K562 (cell line): ENCODE results near the gene ZDHHC14. TPM values are rescaled to one million over a fixed set of nuclear protein-coding genes. Genes with fewer than 3 reads are reported as not detected.
A peak's percentile ranks its signal among the peaks of the same experiment; 100 is the strongest.

ENCODE experiments used
- ATAC-seq: fragments of 200-7000 bp; cut with Tn5 transposase; 3 replicates; pipeline ENCODE4 v1.9.1; 2020; ENCODE audit warnings: moderate library complexity
- BruUV-seq: library from RNA; stranded (reverse); fragments of 400-500 nt; replicated peaks from 2 replicates; lab custom pipeline; 2021; lab: Mats Ljungman, UMichigan
- CTCF ChIA-PET: fragments of 300-600 bp; formaldehyde crosslinking; extraction: SDS; loops from one replicate; lab custom pipeline; 2021; ENCODE audit warnings: low intra/inter-chr PET ratio; lab: Yijun Ruan, JAX
- POLR2A ChIA-PET: fragments of 300-600, 350-650 bp; sonication (Branson Sonifier 250); formaldehyde crosslinking; extraction: SDS; loops from one replicate; lab custom pipeline; 2021; ENCODE audit warnings: antibody characterized with exemption, inconsistent platforms; lab: Yijun Ruan, JAX
- DNase-seq, 4 experiments: peaks; one replicate each; pipeline versions ENCODE4 v3.0.0 to v3.0.0-alpha.2; 2011 to 2018; ENCODE audit warnings: low spot score in 3 of 4, mixed read lengths in 3 of 4; ENCODE audit errors: extremely low read depth in 1 of 4
- FAIRE-seq: peaks from 2 replicates; lab custom pipeline; 2011; peaks lifted over from hg19 to GRCh38; lab: Jason Lieb, UNC
- H2AFZ ChIP-seq: 2 replicates; pipeline ENCODE4 v1.6.0; 2011; ENCODE audit warnings: low read depth, low read length, control low read depth, inconsistent platforms
- H3K27ac ChIP-seq: fragments of 200-600 bp; 3 replicates; pipeline ENCODE4 v1.8.0; 2011; ENCODE audit warnings: low read depth, mild to moderate bottlenecking, control low read depth, inconsistent platforms, low read length, moderate library complexity, mixed read lengths; ENCODE audit errors: extremely low read depth
- H3K27me3 ChIP-seq, 2 experiments: fragments of 300-600 bp in 1 of 2; 2 replicates in 1 of 2; 3 replicates in 1 of 2; pipeline versions ENCODE4 v1.6.0 to v1.8.0; 2011; ENCODE audit warnings: inconsistent platforms in 2 of 2, low read length in 2 of 2, mild to moderate bottlenecking in 1 of 2, mixed read lengths in 1 of 2, moderate library complexity in 1 of 2; ENCODE audit not compliant: control insufficient read depth in 2 of 2, insufficient read depth in 2 of 2
- H3K36me3 ChIP-seq: fragments of 300-600 bp; 3 replicates; pipeline ENCODE4 v1.8.0; 2011; ENCODE audit warnings: mild to moderate bottlenecking, low read length, inconsistent platforms; ENCODE audit not compliant: control insufficient read depth, insufficient read depth
- H3K4me1 ChIP-seq, 2 experiments: fragments of 200-600 bp in 1 of 2; replicated peaks in 1 of 2; 2 replicates in 1 of 2; 3 replicates in 1 of 2; pipeline versions ENCODE4 v1.5.1 to v1.8.0; 2011; ENCODE audit warnings: inconsistent platforms in 2 of 2, low read length in 2 of 2, mild to moderate bottlenecking in 1 of 2, mixed read lengths in 1 of 2, moderate library complexity in 1 of 2; ENCODE audit not compliant: control insufficient read depth in 2 of 2, insufficient read depth in 2 of 2
- H3K4me2 ChIP-seq: 2 replicates; pipeline ENCODE4 v1.6.1; 2011; ENCODE audit warnings: low read length, control low read depth, inconsistent platforms, mixed read lengths; ENCODE audit not compliant: insufficient read depth
- H3K4me3 ChIP-seq: fragments of 200-600 bp; sonication (generic), shearing (Covaris generic); 2 replicates; pipeline ENCODE4 v1.5.1; 2016; ENCODE audit warnings: control low read depth, inconsistent platforms
- H3K79me2 ChIP-seq: fragments of 200-600 bp; 3 replicates; pipeline ENCODE4 v1.8.0; 2011; ENCODE audit warnings: low read length, inconsistent platforms; ENCODE audit not compliant: control insufficient read depth, insufficient read depth
- H3K9ac ChIP-seq, 2 experiments: 2 replicates each; pipeline versions ENCODE4 v1.6.0 to v1.6.1; 2011; ENCODE audit warnings: low read depth in 2 of 2, low read length in 2 of 2, control low read depth in 1 of 2, inconsistent platforms in 1 of 2, mild to moderate bottlenecking in 1 of 2, mixed read lengths in 1 of 2; ENCODE audit not compliant: insufficient read depth in 1 of 2
- H3K9me1 ChIP-seq: one replicate; pipeline ENCODE4 v1.6.0; 2011; ENCODE audit warnings: inconsistent platforms, mild to moderate bottlenecking, low read length, moderate library complexity; ENCODE audit not compliant: control insufficient read depth, insufficient read depth
- H3K9me3 ChIP-seq: replicated peaks from 2 replicates; pipeline ENCODE4 v1.5.1; 2011; ENCODE audit warnings: low read depth, low read length, inconsistent platforms; ENCODE audit not compliant: control insufficient read depth, insufficient read depth
- H4K20me1 ChIP-seq: replicated peaks from 2 replicates; pipeline ENCODE4 v1.6.1; 2011; ENCODE audit warnings: low read length, inconsistent platforms, mixed read lengths; ENCODE audit not compliant: control insufficient read depth, insufficient read depth
- ATF3 ChIP-seq, 2 experiments: fragments of 450-650 bp in 1 of 2; sonication (generic) in 1 of 2; formaldehyde crosslinking in 1 of 2; IDR thresholded peaks in 1 of 2; conservative IDR thresholded peaks in 1 of 2; 2 replicates each; pipeline versions ENCODE4 v1.6.1 to v1.8.1; 2016 to 2023; ENCODE audit warnings: mild to moderate bottlenecking in 2 of 2, moderate library complexity in 2 of 2, inconsistent platforms in 1 of 2, missing genetic modification reagents in 1 of 2
- FOSL1 ChIP-seq: fragments of 200-800 bp; sonication (Bioruptor generic); conservative IDR thresholded peaks from 2 replicates; pipeline ENCODE4 v1.6.1; 2016; ENCODE audit warnings: missing genetic modification characterization, missing compliant biosample characterization
- PTRF ChIP-seq: fragments of 450-650 bp; IDR thresholded peaks from 2 replicates; pipeline ENCODE4 v1.6.1; 2016; ENCODE audit warnings: mild to moderate bottlenecking, missing genetic modification characterization, missing compliant biosample characterization
- SPI1 ChIP-seq: IDR thresholded peaks from 2 replicates; pipeline ENCODE4 v1.6.1; 2011; ENCODE audit warnings: low read depth, low read length, control low read depth, borderline replicate concordance
- WGBS: fragments of 100-300 bp; shearing (Covaris generic); methylation state at CpG from one replicate; pipeline ENCODE4 v1.1.6; 2016; ENCODE audit warnings: low coverage, mixed read lengths; ENCODE audit not compliant: insufficient coverage; ENCODE audit errors: missing lambda C conversion rate; 5-methylcytosine and 5-hydroxymethylcytosine counted together
- in situ Hi-C: fragments of 300-500 bp; cut with MboI; formaldehyde crosslinking; loops from 4 replicates; pipeline ENCODE4 v1.15.0; 2018; ENCODE audit warnings: inconsistent platforms, mixed read lengths
- intact Hi-C: fragments of 100-400 bp; cut with micrococcal nuclease; formaldehyde crosslinking; loops from 2 replicates; pipeline ENCODE4 v1.14.2; 2022
- polyA plus RNA-seq, 8 experiments: library from polyadenylated mRNA; depleted of rRNA in 4 of 8; stranded (reverse) in 5 of 8; unstranded in 3 of 8; fragments of >200 nt; fragmentation: Nextera tagmentation in 2 of 8; fragmentation: Illumina TruSeq in 1 of 8; extraction: Ambion mirVana in 2 of 8; extraction: Trizol in 1 of 8; gene quantifications; 2 replicates each; pipeline versions ENCODE4 v1.2.1 to v1.2.3, GENCODE V29; 2011 to 2014; ENCODE audit warnings: inconsistent platforms in 1 of 8, missing spikeins in 1 of 8
- total RNA-seq, 7 experiments: library from RNA; depleted of rRNA in 6 of 7; stranded (reverse); fragments of >200 nt in 6 of 7; fragmentation: Illumina TruSeq in 2 of 7; extraction: Trizol in 2 of 7; gene quantifications; 2 replicates each; pipeline versions ENCODE4 v1.2.1 to v1.2.3, GENCODE V29; 2011 to 2021; ENCODE audit warnings: low replicate concordance in 1 of 7

ZDHHC14 gene
- total and polyA plus RNA-seq, 9 of the 15 experiments (the other 6 are each of a cell fraction or from before 2014, with no cell fraction given), result 0.92 to 23.1 (median 13.8) TPM

- ATAC-seq, result no peak
Measured at GRCh38 chr6:157442291-157442690, 61.3 kb downstream of the ZDHHC14 start.

More at GRCh38 chr6:157442291-157442690, 61.3 kb downstream of the ZDHHC14 start:
- Histone ChIP-seq H3K27me3 (no peaks in the 10 kb centered on the region), H3K27ac (no peak overlapping the region), H3K9ac (no peak overlapping the region), H4K20me1 (no peaks in the 10 kb centered on the region), H3K79me2 (no peaks in the 10 kb centered on the region), H3K9me3 (no peaks in the 10 kb centered on the region), H3K4me3 (no peak overlapping the region), H3K4me1 (peaks cover 0 to 3% of the 10 kb centered on the region in 2 experiments; a peak in 2 of 5 replicates), H3K4me2 (no peak overlapping the region), H3K9me1 (no peaks in the 10 kb centered on the region), H3K36me3 (no peaks in the 10 kb centered on the region), H2AFZ (no peak overlapping the region)
- in situ Hi-C loops, result no loop called here
- TF ChIP-seq PTRF (tag) (no peak), FOSL1 (peak; percentile 42; the same call in 1 of the 2 replicates), SPI1 (no peak), ATF3 (IDR thresholded peaks at IDR 0.05) (peak; percentile 36), ATF3 (CRISPR knock-in tag; conservative IDR thresholded peaks at IDR 0.05) (no peak)
- FAIRE-seq (no peak), DNase-seq (no peak)
- POLR2A ChIA-PET, result no interaction called here
- WGBS, result 79% methylated on average over 12 of the region's 12 CpGs
- BruUV-seq, result no TSS peak
- intact Hi-C loops, result no loop called here
- CTCF ChIA-PET, result no interaction called here
